Effector memory CD4-positive, alpha-beta T cell (primary cell): ENCODE results near the gene PPP2R3A.

Experiments used
- DNase-seq, 3 donors: peaks; one replicate each; pipeline ENCODE4 v3.0.0-alpha.2; 2020
- H3K27ac ChIP-seq: 2 replicates; pipeline ENCODE4 v1.7.0; 2013; ENCODE audit warnings: mild to moderate bottlenecking, low read length, moderate library complexity; ENCODE audit not compliant: insufficient read depth, poor library complexity, severe bottlenecking
- H3K27me3 ChIP-seq: replicated peaks from 2 replicates; pipeline ENCODE4 v1.7.0; 2013; ENCODE audit warnings: mild to moderate bottlenecking, low read length; ENCODE audit not compliant: insufficient read depth, control insufficient read depth, poor library complexity, severe bottlenecking
- H3K36me3 ChIP-seq: 2 replicates; pipeline ENCODE4 v1.7.0; 2013; ENCODE audit warnings: mild to moderate bottlenecking, low read length, moderate library complexity; ENCODE audit not compliant: control insufficient read depth, insufficient read depth
- H3K4me1 ChIP-seq: 2 replicates; pipeline ENCODE4 v1.7.0; 2013; ENCODE audit warnings: low read length, mild to moderate bottlenecking; ENCODE audit not compliant: control insufficient read depth, insufficient read depth, poor library complexity, severe bottlenecking
- H3K4me3 ChIP-seq: 2 replicates; pipeline ENCODE4 v1.7.0; 2013; ENCODE audit warnings: low read length, low read depth, mild to moderate bottlenecking; ENCODE audit not compliant: insufficient read depth, poor library complexity, severe bottlenecking
- H3K9me3 ChIP-seq: 2 replicates; pipeline ENCODE4 v1.7.0; 2013; ENCODE audit warnings: mild to moderate bottlenecking, low read length, moderate library complexity; ENCODE audit not compliant: control insufficient read depth

The PPP2R3A gene

GRCh38 chr3:135967867-135968266, 2.3 kb downstream of the PPP2R3A start:
- Histone ChIP-seq H3K4me3 (no peak overlapping the region), H3K27me3 (no peaks in the 10 kb centered on the region)

GRCh38 chr3:135970506-135971116, 5.1 kb downstream of the PPP2R3A start:
- DNase-seq = no peak
- peaks cover 6% of the 10 kb centered on the region for H3K4me1 ChIP-seq
- no peak overlapping the region for H3K27ac ChIP-seq
- peaks cover 5% of the 10 kb centered on the region for H3K27me3 ChIP-seq
- H3K36me3 ChIP-seq = no peaks in the 10 kb centered on the region
- no peak overlapping the region for H3K4me3 ChIP-seq
- no peaks in the 10 kb centered on the region for H3K9me3 ChIP-seq

More at GRCh38 chr3:135967867-135968266, 2.3 kb downstream of the PPP2R3A start:
- no peak for DNase-seq
- Histone ChIP-seq H3K4me1 (peaks cover 6% of the 10 kb centered on the region), H3K36me3 (no peaks in the 10 kb centered on the region), H3K27ac (no peak overlapping the region), H3K9me3 (no peaks in the 10 kb centered on the region)

- H3K4me3 ChIP-seq = no peak overlapping the region
- no peaks in the 10 kb centered on the region for H3K9me3 ChIP-seq
- DNase-seq = no peak
- no peaks in the 10 kb centered on the region for H3K36me3 ChIP-seq
- no peaks in the 10 kb centered on the region for H3K4me1 ChIP-seq
- peaks cover 5% of the 10 kb centered on the region for H3K27me3 ChIP-seq
- H3K27ac ChIP-seq = no peak overlapping the region
Measured at GRCh38 chr3:135973841-135974240, 8.3 kb downstream of the PPP2R3A start.

GRCh38 chr3:135975053-135975452, 9.5 kb downstream of the PPP2R3A start:
- Histone ChIP-seq H3K4me1 (no peaks in the 10 kb centered on the region), H3K27ac (no peak overlapping the region), H3K27me3 (peaks cover 5% of the 10 kb centered on the region), H3K36me3 (no peaks in the 10 kb centered on the region), H3K9me3 (no peaks in the 10 kb centered on the region), H3K4me3 (no peak overlapping the region)
- no peak for DNase-seq

- H3K4me1 ChIP-seq = no peaks in the 10 kb centered on the region
- no peak overlapping the region for H3K27ac ChIP-seq
Measured at GRCh38 chr3:135975536-135975935, 10.0 kb downstream of the PPP2R3A start.

GRCh38 chr3:135980343-135980742, 14.8 kb downstream of the PPP2R3A start:
- DNase-seq = no peak
- Histone ChIP-seq H3K9me3 (no peaks in the 10 kb centered on the region), H3K36me3 (no peaks in the 10 kb centered on the region), H3K27ac (no peak overlapping the region), H3K27me3 (no peaks in the 10 kb centered on the region), H3K4me3 (no peak overlapping the region), H3K4me1 (no peaks in the 10 kb centered on the region)

More at GRCh38 chr3:135975536-135975935, 10.0 kb downstream of the PPP2R3A start:
- DNase-seq = no peak
- no peaks in the 10 kb centered on the region for H3K9me3 ChIP-seq
- H3K4me3 ChIP-seq = no peak overlapping the region
- H3K36me3 ChIP-seq = no peaks in the 10 kb centered on the region
- H3K27me3 ChIP-seq = peaks cover 5% of the 10 kb centered on the region

GRCh38 chr3:135981701-135982403, 16.3 kb downstream of the PPP2R3A start:
- Histone ChIP-seq H3K9me3 (no peaks in the 10 kb centered on the region), H3K27ac (no peak overlapping the region), H3K4me3 (no peak overlapping the region), H3K36me3 (no peaks in the 10 kb centered on the region), H3K4me1 (no peaks in the 10 kb centered on the region), H3K27me3 (no peaks in the 10 kb centered on the region)
- DNase-seq = no peak

- Histone ChIP-seq H3K4me3 (no peak overlapping the region), H3K27ac (no peak overlapping the region), H3K36me3 (no peaks in the 10 kb centered on the region), H3K9me3 (no peaks in the 10 kb centered on the region), H3K27me3 (no peaks in the 10 kb centered on the region), H3K4me1 (no peaks in the 10 kb centered on the region)
- DNase-seq = no peak
Measured at GRCh38 chr3:135982404-135982761, 16.9 kb downstream of the PPP2R3A start.

GRCh38 chr3:135982922-135983581, 17.5 kb downstream of the PPP2R3A start:
- no peaks in the 10 kb centered on the region for H3K9me3 ChIP-seq
- H3K4me3 ChIP-seq = no peak overlapping the region
- no peaks in the 10 kb centered on the region for H3K36me3 ChIP-seq
- DNase-seq = no peak
- no peak overlapping the region for H3K27ac ChIP-seq
- H3K4me1 ChIP-seq = no peaks in the 10 kb centered on the region
- H3K27me3 ChIP-seq = no peaks in the 10 kb centered on the region

- H3K36me3 ChIP-seq = no peaks in the 10 kb centered on the region
- no peaks in the 10 kb centered on the region for H3K4me1 ChIP-seq
- no peaks in the 10 kb centered on the region for H3K27me3 ChIP-seq
- no peak overlapping the region for H3K4me3 ChIP-seq
- no peak overlapping the region for H3K27ac ChIP-seq
- no peaks in the 10 kb centered on the region for H3K9me3 ChIP-seq
- no peak for DNase-seq
Measured at GRCh38 chr3:135987661-135988060, 22.1 kb downstream of the PPP2R3A start.
